ENCODE data around the gene DSCAML1.

GRCh38 chr11:117428856-117429229 lies 368.2 kb downstream of the DSCAML1 start:
- TF ChIP-seq CTCF (IDR thresholded peaks at IDR 0.05; ENCODE audit: low read length) (no peak), EZH2 (IDR thresholded peaks at IDR 0.05; ENCODE audit: borderline replicate concordance, low read length) (no peak)

All from OCI-LY1 (cell line).